C1 segment of cervical spinal cord (tissue), 14 donors: ENCODE measurements around the gene RAB10.
"Not testable (repeated sequence)": the region's sequence is repeated elsewhere in the genome, so short reads cannot be mapped to it uniquely, and the experiment has no call there.

Source experiments
- DNase-seq, 14 donors: peaks; one replicate each; lab custom pipeline; 2025; lab: John Stamatoyannopoulos, UW

Gene RAB10

GRCh38 chr2:26088931-26089330 lies 55.0 kb downstream of the RAB10 start:
- DNase-seq, result not testable (repeated sequence)

GRCh38 chr2:26089337-26089736 lies 55.5 kb downstream of the RAB10 start:
- DNase-seq, result no peak

- DNase-seq, result no peak
Measured at GRCh38 chr2:26095758-26096157, 61.9 kb downstream of the RAB10 start.

- DNase-seq, result no peak
Measured at GRCh38 chr2:26099933-26100332, 66.0 kb downstream of the RAB10 start.

GRCh38 chr2:26100384-26100783 lies 66.5 kb downstream of the RAB10 start:
- no peak for DNase-seq

- no peak for DNase-seq
Measured at GRCh38 chr2:26103752-26104151, 69.9 kb downstream of the RAB10 start.

- not testable (repeated sequence) for DNase-seq
Measured at GRCh38 chr2:26108701-26109100, 74.8 kb downstream of the RAB10 start.

GRCh38 chr2:26112201-26112600 lies 78.3 kb downstream of the RAB10 start:
- DNase-seq, result no peak

GRCh38 chr2:26114151-26114550 lies 80.3 kb downstream of the RAB10 start:
- DNase-seq, result no peak

GRCh38 chr2:26118682-26119081 lies 84.8 kb downstream of the RAB10 start:
- DNase-seq, result no peak

GRCh38 chr2:26119521-26119920 lies 85.6 kb downstream of the RAB10 start:
- DNase-seq, result no peak

GRCh38 chr2:26122630-26123029 lies 88.7 kb downstream of the RAB10 start:
- DNase-seq, result peak in 1 of 14 donors; percentile 2

- peak in 1 of 14 donors; percentile 15 for DNase-seq
Measured at GRCh38 chr2:26123426-26123825, 89.5 kb downstream of the RAB10 start.

GRCh38 chr2:26126074-26126473 lies 92.2 kb downstream of the RAB10 start:
- no peak for DNase-seq

GRCh38 chr2:26128176-26128575 lies 94.3 kb downstream of the RAB10 start:
- DNase-seq, result no peak

GRCh38 chr2:26130763-26131162 lies 96.9 kb downstream of the RAB10 start:
- DNase-seq, result no peak

- DNase-seq, result no peak
Measured at GRCh38 chr2:26136451-26136850, 102.6 kb downstream of the RAB10 start.

GRCh38 chr2:26139269-26140183 lies 105.6 kb downstream of the RAB10 start:
- peak in 1 of 14 donors; percentile 23 for DNase-seq

- DNase-seq, result no peak
Measured at GRCh38 chr2:26141145-26141769, 107.4 kb downstream of the RAB10 start.

- no peak for DNase-seq
Measured at GRCh38 chr2:26144031-26144430, 110.1 kb downstream of the RAB10 start.

- peak in 9 of 14 donors; percentile 8 to 57 (median 32) for DNase-seq
Measured at GRCh38 chr2:26144953-26145680, 111.2 kb downstream of the RAB10 start.

- DNase-seq, result no peak
Measured at GRCh38 chr2:26148501-26148900, 114.6 kb downstream of the RAB10 start.
